HG03342 (cell line): ENCODE measurements around the gene CLSTN2.

Experiments used
- ATAC-seq: cut with Tn5 transposase; IDR thresholded peaks from one replicate; pipeline ENCODE4 v1.9.1; 2021; ENCODE audit warnings: mild to moderate bottlenecking, moderate library complexity; ENCODE audit not compliant: unreplicated experiment

Gene CLSTN2

GRCh38 chr3:140223197-140223596, 288.2 kb downstream of the CLSTN2 start:
- no peak for ATAC-seq

GRCh38 chr3:140223631-140224030, 288.6 kb downstream of the CLSTN2 start:
- no peak for ATAC-seq

- ATAC-seq: no peak
Measured at GRCh38 chr3:140224307-140224706, 289.3 kb downstream of the CLSTN2 start.

GRCh38 chr3:140225996-140226395, 291.0 kb downstream of the CLSTN2 start:
- ATAC-seq: no peak

- no peak for ATAC-seq
Measured at GRCh38 chr3:140233702-140234101, 298.7 kb downstream of the CLSTN2 start.

GRCh38 chr3:140234256-140234655, 299.3 kb downstream of the CLSTN2 start:
- ATAC-seq: no peak

GRCh38 chr3:140236836-140237501, 302.0 kb downstream of the CLSTN2 start:
- no peak for ATAC-seq

- no peak for ATAC-seq
Measured at GRCh38 chr3:140238646-140239314, 303.8 kb downstream of the CLSTN2 start.

GRCh38 chr3:140242818-140243276, 307.9 kb downstream of the CLSTN2 start:
- ATAC-seq: no peak

- ATAC-seq: no peak
Measured at GRCh38 chr3:140243575-140243974, 308.6 kb downstream of the CLSTN2 start.

GRCh38 chr3:140244893-140245292, 309.9 kb downstream of the CLSTN2 start:
- no peak for ATAC-seq

- no peak for ATAC-seq
Measured at GRCh38 chr3:140246578-140246977, 311.6 kb downstream of the CLSTN2 start.

- ATAC-seq: no peak
Measured at GRCh38 chr3:140247775-140248174, 312.8 kb downstream of the CLSTN2 start.

GRCh38 chr3:140249188-140249587, 314.2 kb downstream of the CLSTN2 start:
- no peak for ATAC-seq

- no peak for ATAC-seq
Measured at GRCh38 chr3:140250010-140250855, 315.2 kb downstream of the CLSTN2 start.

- no peak for ATAC-seq
Measured at GRCh38 chr3:140250945-140251344, 316.0 kb downstream of the CLSTN2 start.

- ATAC-seq: no peak
Measured at GRCh38 chr3:140251678-140252077, 316.7 kb downstream of the CLSTN2 start.

- ATAC-seq: no peak
Measured at GRCh38 chr3:140252812-140253656, 318.0 kb downstream of the CLSTN2 start.

GRCh38 chr3:140258222-140258724, 323.3 kb downstream of the CLSTN2 start:
- ATAC-seq: no peak

GRCh38 chr3:140265302-140265701, 330.3 kb downstream of the CLSTN2 start:
- no peak for ATAC-seq
